Stimulated activated memory B cell treated with anti-CD40 and anti-IgM and Interleukin-4, amounts not matched to agents 10 μg/mL and 1 μg/mL and 100 μg/mL, for 72 hours (primary cell): ENCODE results near the gene PPDPF.
"Not testable (repeated sequence)": the region's sequence is repeated elsewhere in the genome, so short reads cannot be mapped to it uniquely, and the experiment has no call there.

Source experiments
- ATAC-seq: fragments of 150-1000 bp; cut with Tn5 transposase; 2 replicates; pipeline ENCODE4 v1.10.0; 2021
- H3K27ac Mint-ChIP-seq: one replicate; pipeline ENCODE4 v1.8.0; 2022; ENCODE audit warnings: mild to moderate bottlenecking, mixed read lengths
- H3K27me3 Mint-ChIP-seq: one replicate; pipeline ENCODE4 v1.8.0; 2022; ENCODE audit warnings: mixed read lengths
- H3K36me3 Mint-ChIP-seq: one replicate; pipeline ENCODE4 v1.8.0; 2022; ENCODE audit warnings: mixed read lengths
- H3K4me1 Mint-ChIP-seq: one replicate; pipeline ENCODE4 v1.8.0; 2022; ENCODE audit warnings: mixed read lengths
- H3K4me3 Mint-ChIP-seq: one replicate; pipeline ENCODE4 v1.8.0; 2022; ENCODE audit warnings: mild to moderate bottlenecking, moderate library complexity, mixed read lengths
- H3K9me3 Mint-ChIP-seq: one replicate; pipeline ENCODE4 v1.8.0; 2022; ENCODE audit warnings: mixed read lengths

PPDPF gene

DNA sequence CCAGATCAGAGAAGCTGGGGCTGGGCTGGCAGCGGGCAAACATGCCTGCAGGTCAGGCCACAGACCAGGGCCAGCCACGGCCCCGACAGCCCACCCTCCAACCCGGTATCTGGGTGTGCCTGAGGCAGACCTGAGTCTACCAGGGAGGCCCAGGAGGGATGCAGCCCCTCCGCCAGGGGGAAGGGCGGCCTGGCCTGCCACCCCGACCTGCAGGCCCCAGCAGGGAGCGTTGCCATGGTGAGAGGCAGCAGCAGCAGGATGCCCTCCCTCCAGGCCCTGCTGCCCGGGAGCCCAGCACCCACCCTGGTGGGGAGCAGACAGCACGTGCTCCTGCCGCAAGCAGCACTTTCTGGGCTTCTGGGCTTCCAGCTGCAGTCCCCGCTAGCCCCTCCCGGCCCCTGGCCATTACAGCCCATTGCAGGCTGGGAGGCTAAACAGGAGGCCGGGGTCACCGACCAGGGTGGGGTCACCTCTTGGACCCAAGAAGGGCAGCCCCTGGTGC is 17.8 kb upstream of the PPDPF start:
- ATAC-seq, result no peak
- peaks cover 4% of the 10 kb centered on the region for H3K9me3 Mint-ChIP-seq
- H3K27ac Mint-ChIP-seq, result no peak overlapping the region
- no peaks in the 10 kb centered on the region for H3K4me1 Mint-ChIP-seq
- H3K36me3 Mint-ChIP-seq, result no peaks in the 10 kb centered on the region
- H3K4me3 Mint-ChIP-seq, result no peak overlapping the region
- peaks cover 28% of the 10 kb centered on the region for H3K27me3 Mint-ChIP-seq

DNA sequence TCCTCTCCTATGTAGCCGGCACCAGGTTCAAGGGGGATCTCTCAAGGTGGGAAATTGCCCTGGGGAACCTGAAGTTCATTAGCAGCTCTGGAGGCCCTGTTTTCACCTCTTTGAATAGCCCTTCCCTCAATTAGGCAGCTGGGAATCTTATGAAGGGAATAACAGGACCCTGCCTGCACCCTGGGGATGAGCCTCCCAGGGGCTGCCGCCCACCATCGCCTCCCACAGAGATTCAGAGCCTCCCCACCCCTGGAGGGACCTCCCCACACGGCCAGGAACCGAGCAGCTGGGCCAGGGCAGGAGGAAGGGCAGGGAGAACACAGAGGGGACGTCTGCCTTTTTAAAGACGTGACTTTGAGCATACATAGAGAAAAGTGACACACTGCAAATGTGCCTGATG is 17.0 kb upstream of the PPDPF start:
- H3K36me3 Mint-ChIP-seq, result no peaks in the 10 kb centered on the region
- peaks cover 29% of the 10 kb centered on the region for H3K27me3 Mint-ChIP-seq
- H3K9me3 Mint-ChIP-seq, result peaks cover 4% of the 10 kb centered on the region
- no peak overlapping the region for H3K4me3 Mint-ChIP-seq
- H3K27ac Mint-ChIP-seq, result no peak overlapping the region
- no peaks in the 10 kb centered on the region for H3K4me1 Mint-ChIP-seq
- no peak for ATAC-seq

DNA sequence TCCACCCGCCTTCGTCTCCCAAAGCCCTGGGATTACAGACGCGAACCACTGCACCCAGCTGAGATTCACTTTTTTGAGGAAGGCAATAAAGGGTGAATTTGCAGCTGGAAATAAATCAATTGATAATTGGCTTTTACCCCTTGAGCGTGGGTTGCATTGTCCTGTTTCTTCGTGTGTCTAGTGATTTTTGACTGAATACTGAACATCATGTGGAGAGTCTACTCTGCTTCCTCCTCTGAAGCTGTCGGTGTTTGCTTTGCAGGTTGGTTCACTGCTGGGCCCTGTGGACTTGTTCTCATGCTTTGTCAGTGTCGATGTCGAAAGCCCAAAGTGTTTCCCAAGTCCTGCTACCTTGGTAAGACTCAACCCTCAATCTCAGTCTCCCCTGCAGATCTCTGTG is 15.9 kb upstream of the PPDPF start:
- H3K4me1 Mint-ChIP-seq, result no peaks in the 10 kb centered on the region
- H3K27ac Mint-ChIP-seq, result no peak overlapping the region
- no peak for ATAC-seq
- H3K4me3 Mint-ChIP-seq, result no peak overlapping the region
- no peaks in the 10 kb centered on the region for H3K36me3 Mint-ChIP-seq
- peaks cover 41% of the 10 kb centered on the region for H3K27me3 Mint-ChIP-seq
- H3K9me3 Mint-ChIP-seq, result peaks cover 4% of the 10 kb centered on the region

DNA sequence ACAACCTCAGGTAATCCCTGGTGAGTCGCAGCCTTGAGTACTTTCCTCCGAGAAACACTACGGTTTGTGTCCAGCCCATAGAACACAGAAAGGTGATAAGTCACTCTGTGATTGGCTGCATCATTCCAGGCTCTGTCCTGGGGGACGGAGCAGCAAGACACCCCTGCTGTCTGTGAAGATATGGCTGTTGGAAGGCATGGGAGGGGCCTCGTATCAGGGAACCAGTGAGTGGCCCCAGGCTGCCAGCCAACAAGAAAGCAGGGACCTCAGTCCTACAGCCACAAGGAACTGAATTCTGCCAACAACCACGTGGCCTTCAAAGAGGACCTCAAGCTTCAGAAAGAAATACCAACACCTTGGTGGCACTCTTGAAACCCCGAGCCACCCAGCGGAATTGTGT is 15.3 kb upstream of the PPDPF start:
- peaks cover 47% of the 10 kb centered on the region for H3K27me3 Mint-ChIP-seq
- ATAC-seq, result no peak
- peaks cover 4% of the 10 kb centered on the region for H3K9me3 Mint-ChIP-seq
- no peak overlapping the region for H3K27ac Mint-ChIP-seq
- no peaks in the 10 kb centered on the region for H3K4me1 Mint-ChIP-seq
- H3K36me3 Mint-ChIP-seq, result no peaks in the 10 kb centered on the region
- H3K4me3 Mint-ChIP-seq, result no peak overlapping the region

DNA sequence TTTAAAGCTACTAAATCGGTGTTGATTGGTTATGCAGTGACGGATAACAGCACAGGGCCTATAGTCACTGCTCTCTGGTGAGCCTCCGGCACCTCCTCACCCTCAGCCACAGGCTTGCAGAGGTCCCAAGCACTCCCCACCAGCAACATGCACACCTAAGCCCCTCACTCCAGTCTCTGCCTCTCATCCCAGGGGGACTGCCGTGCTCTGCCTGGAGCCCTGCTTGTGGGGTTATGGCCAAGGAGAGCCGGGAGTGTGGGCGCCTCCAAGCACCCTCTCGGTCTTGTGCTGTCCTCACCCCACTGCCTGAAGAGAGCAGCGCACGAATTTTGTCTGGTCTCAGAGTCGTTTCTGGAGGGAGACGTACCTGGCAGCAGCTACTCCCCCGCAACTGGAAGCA is 14.8 kb upstream of the PPDPF start:
- Mint-ChIP-seq H3K4me1 (no peaks in the 10 kb centered on the region), H3K36me3 (no peaks in the 10 kb centered on the region), H3K9me3 (peaks cover 4% of the 10 kb centered on the region), H3K27ac (no peak overlapping the region), H3K4me3 (no peak overlapping the region), H3K27me3 (peaks cover 49% of the 10 kb centered on the region)
- no peak for ATAC-seq

DNA sequence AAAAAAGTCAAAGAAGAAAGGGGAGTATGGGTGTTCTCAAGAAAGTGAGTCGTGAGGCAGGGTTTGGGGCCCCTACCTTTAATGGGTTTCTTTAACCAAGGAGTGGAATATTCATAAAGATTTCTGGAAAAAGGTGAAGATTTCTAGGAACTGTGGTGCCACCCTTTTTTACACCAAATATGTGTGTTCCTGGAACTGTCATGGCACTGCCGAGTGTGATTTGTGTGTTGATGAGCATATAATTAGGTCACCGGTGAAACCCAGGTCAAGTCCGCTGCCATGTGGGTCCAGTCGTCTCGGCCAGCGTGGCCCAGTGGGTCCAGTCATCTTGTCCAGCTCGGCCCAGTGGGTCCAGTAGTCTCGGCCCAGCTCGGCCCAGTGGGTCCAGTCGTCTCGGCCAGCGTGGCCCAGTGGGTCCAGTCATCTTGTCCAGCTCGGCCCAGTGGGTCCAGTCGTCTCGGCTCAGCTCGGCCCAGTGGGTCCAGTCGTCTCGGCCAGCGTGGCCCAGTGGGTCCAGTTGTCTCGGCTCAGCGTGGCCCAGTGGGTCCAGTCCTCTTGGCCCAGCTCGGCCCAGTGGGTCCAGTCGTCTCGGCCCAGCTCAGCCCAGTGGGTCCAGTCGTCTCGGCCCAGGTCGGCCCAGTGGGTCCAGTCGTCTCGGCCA is 13.4 kb upstream of the PPDPF start:
- no peak overlapping the region for H3K4me3 Mint-ChIP-seq
- H3K9me3 Mint-ChIP-seq, result peaks cover 4% of the 10 kb centered on the region
- peaks cover 55% of the 10 kb centered on the region for H3K27me3 Mint-ChIP-seq
- no peak overlapping the region for H3K27ac Mint-ChIP-seq
- H3K4me1 Mint-ChIP-seq, result no peaks in the 10 kb centered on the region
- no peak for ATAC-seq
- H3K36me3 Mint-ChIP-seq, result no peaks in the 10 kb centered on the region

DNA sequence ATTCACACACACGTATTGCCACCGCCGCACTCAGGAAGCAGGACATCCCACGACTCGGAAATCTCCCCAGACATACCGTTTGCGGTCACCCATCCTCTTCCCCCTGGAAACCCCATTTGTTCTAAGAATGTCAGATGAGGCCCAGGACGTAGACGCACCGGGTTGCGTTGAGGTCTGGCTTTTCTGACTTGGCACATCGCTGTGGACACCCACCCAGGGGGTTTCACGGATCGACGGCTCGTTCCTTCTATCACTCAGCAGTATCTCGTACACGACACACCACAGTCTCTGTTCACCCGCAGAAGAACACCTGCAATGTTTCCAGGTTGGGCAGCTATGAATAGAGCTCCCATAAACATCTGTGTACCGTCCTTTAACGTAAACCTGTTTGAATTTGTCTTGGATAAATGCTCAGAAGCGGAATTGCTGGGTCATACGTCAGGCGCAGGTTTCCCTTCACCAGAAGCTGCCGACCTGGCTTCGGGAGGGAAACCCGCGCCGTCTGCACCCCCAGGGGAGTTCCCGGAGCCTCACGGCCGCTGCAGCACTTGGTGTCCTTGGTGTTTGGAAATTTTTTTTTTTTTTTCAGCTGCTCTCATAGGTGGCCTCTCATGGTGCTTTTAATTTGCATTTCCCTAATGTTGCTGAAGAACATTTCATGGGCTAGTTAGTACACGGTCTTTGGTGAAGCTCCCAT is 12.3 kb upstream of the PPDPF start:
- peaks cover 4% of the 10 kb centered on the region for H3K9me3 Mint-ChIP-seq
- H3K27me3 Mint-ChIP-seq, result peaks cover 65% of the 10 kb centered on the region
- ATAC-seq, result no peak
- no peak overlapping the region for H3K4me3 Mint-ChIP-seq
- H3K36me3 Mint-ChIP-seq, result no peaks in the 10 kb centered on the region
- no peak overlapping the region for H3K27ac Mint-ChIP-seq
- no peaks in the 10 kb centered on the region for H3K4me1 Mint-ChIP-seq

DNA sequence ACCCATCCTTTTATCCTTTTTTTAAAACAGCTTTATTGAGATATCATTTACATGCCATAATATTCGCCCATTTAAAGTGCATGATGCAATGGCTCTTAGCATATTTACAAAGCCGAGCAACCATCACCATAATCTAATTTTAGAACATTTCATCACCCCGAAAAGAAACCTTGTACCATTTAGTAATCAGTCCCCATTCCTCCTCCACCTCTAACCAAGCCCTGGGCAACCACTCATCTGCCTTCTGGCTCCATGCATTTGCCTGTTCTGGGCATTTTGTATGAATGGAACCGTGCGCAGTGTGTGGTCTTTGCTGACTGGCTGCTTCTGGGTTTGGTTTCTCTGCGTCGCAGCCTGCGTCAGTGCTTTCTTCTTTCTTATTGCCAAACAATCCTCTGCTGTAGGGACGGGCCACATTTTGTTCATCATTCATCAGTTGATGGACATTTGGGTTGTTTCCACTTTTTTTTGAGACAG is 11.4 kb upstream of the PPDPF start:
- ATAC-seq, result no peak
- Mint-ChIP-seq H3K4me3 (no peak overlapping the region), H3K36me3 (no peaks in the 10 kb centered on the region), H3K9me3 (peaks cover 4% of the 10 kb centered on the region), H3K4me1 (no peaks in the 10 kb centered on the region), H3K27me3 (peaks cover 71% of the 10 kb centered on the region), H3K27ac (no peak overlapping the region)

DNA sequence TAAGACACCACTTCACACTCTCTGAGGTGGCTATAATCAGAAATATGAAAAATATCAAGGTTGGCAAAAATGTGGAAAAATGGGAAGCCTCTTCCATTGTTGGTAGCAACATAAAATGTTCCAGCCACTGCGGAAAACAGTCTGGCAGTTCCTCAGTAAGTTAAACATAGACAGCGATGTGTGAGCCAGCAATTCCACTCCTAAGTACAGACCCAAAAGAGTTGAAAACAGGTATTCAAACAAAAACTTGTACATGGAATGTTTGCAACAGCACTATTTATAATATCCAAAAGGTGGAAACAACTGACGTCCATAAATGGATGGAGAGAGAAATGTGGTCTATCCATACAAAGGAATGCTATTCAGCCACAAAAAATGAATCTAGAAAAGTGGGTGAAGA is 7.4 kb upstream of the PPDPF start:
- no peak overlapping the region for H3K4me3 Mint-ChIP-seq
- no peak for ATAC-seq
- no peak overlapping the region for H3K27ac Mint-ChIP-seq

DNA sequence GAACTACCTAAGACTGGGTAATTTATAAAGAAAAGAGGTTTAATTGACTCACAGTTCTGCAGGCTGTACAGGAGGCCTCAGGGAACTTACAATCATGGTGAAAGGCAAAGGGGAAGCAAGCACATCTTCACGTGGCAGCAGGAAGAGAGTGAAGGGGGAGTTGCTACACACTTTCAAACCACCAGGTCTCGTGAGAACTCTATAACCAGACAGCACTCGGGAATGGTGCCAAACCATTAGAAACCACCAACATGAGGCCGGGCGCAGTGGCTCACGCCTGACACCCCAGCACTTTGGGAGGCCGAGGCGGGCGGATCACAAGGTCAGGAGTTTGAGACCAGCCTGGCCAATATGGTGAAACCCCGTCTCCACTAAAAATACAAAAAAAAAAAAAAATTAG is 6.0 kb upstream of the PPDPF start:
- H3K9me3 Mint-ChIP-seq, H3K27ac Mint-ChIP-seq, H3K4me3 Mint-ChIP-seq, H3K36me3 Mint-ChIP-seq, H3K4me1 Mint-ChIP-seq, ATAC-seq: not testable (repeated sequence)
- peaks cover 41% of the 10 kb centered on the region for H3K27me3 Mint-ChIP-seq

More for the DNA sequence above, 7.4 kb upstream of the PPDPF start:
- peaks cover 52% of the 10 kb centered on the region for H3K27me3 Mint-ChIP-seq
- no peaks in the 10 kb centered on the region for H3K36me3 Mint-ChIP-seq
- peaks cover 3% of the 10 kb centered on the region for H3K9me3 Mint-ChIP-seq
- no peaks in the 10 kb centered on the region for H3K4me1 Mint-ChIP-seq

DNA sequence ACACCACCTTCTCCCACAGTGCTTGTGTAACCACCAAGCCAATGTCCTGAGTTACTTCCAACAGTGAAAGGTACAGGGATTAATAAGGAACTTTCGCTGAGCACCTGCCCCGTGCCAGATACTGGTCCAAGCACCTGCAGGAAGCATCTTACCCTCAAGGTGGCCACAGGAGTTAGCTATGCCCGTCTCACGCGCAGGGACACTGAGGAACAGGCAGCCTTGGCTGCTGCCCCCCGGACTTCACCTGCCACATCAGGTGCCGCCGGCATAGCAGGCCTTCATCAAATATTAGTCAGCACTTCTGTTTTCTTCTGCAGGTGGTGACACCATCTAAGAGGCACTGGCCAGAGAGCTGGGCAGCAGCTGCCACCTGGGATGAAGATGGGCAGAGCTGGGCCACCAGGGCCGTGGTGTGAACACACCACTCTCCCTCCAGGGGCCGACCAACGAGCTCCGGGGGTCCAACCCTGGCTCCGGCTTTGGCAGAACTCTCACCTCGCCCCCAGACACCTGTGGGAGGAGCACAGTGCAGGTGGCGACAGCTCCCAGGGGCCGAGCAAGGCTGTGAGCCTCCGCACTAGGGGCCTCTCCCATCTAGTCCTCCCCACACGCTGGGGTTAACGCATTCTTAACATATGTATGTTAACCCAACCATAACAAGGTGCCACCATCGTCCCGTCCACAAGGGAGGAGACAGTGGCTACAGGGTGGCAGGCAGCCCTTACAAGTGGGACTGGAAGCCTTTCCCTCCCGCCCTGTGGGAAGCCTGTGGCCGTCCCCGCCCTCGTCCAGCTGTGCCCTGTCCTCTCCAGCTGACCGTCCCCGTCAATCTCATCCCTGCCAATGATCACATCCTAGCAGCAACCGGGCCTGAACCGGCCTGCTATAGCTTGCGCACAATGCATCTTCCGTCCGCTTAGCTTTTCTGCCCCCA is 2.9 kb upstream of the PPDPF start:
- Mint-ChIP-seq H3K27ac (no peak overlapping the region), H3K27me3 (peaks cover 21% of the 10 kb centered on the region), H3K4me1 (peaks cover 13% of the 10 kb centered on the region), H3K36me3 (peaks cover 8% of the 10 kb centered on the region), H3K9me3 (peaks cover 4% of the 10 kb centered on the region), H3K4me3 (no peak overlapping the region)
- no peak for ATAC-seq

DNA sequence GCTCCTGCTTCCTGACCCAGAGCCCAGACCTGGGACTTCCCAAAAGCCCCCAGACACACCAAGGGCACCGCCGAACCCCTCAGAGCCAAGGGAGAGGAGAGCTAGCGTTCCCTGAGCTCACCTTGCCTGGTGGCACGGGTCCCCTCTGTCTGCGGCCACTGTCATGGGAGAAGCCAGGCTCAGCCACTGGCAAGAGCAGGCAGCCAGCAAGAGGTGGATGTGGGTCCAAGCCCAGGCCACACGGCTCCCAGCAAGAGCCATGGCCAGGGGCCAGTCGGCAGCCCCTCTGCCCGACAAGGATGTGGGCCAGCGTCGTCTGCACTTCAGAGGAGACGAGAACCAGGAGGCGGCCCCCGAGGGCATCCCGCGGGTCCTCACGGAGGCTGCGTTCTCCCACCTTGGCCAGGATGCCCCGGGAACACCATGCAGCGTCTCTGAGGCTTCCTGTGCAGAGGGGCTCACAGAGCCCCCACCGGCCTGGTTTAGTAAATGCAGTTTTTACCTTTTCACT is 2.2 kb upstream of the PPDPF start:
- H3K36me3 Mint-ChIP-seq, result peaks cover 15% of the 10 kb centered on the region
- no peak overlapping the region for H3K4me3 Mint-ChIP-seq

DNA sequence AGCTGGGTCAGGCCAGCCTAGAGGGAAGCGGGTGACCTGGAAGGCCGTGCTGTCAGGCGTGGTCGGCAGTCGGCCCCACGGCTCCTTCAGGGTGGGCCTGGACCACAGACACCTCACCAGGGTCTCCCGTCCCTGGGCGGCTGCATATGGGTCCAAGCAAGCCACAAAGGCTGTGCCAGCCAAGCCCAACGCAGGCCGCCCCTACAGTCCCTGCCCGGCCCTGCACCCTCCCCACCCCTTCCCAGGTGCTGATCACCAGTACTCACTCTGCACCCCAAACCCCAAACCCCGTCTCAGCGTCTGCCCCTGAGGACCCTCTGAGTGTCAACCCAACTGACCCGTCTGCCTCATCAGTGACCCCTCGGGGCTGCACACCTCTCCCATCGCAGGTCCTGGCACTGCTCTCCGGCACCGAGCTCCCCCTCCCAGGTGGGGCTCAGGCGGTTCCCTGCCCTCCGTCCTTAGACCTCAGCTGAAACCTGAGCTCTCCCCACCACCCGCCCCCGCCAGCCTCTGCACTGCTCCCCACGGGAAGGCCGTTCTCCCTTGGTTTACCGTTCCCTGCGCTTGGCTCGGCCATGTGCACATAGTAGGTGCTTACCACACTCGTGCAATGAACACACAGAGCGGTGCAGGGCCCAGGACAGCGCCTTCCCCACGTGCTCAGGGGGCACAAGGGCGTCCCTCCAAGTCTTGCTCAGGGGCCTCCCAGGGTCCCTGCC is 1.5 kb upstream of the PPDPF start:
- peaks cover 22% of the 10 kb centered on the region for H3K36me3 Mint-ChIP-seq
- H3K4me3 Mint-ChIP-seq, result peak overlapping the region; percentile 78
- peaks cover 9% of the 10 kb centered on the region for H3K27me3 Mint-ChIP-seq
- H3K4me1 Mint-ChIP-seq, result peaks cover 18% of the 10 kb centered on the region
- no peak for ATAC-seq
- peak overlapping the region; percentile 85 for H3K27ac Mint-ChIP-seq
- H3K9me3 Mint-ChIP-seq, result peaks cover 7% of the 10 kb centered on the region

More for the DNA sequence above, 2.2 kb upstream of the PPDPF start:
- ATAC-seq, result no peak
- peaks cover 14% of the 10 kb centered on the region for H3K27me3 Mint-ChIP-seq
- H3K4me1 Mint-ChIP-seq, result peaks cover 17% of the 10 kb centered on the region
- H3K9me3 Mint-ChIP-seq, result peaks cover 5% of the 10 kb centered on the region
- no peak overlapping the region for H3K27ac Mint-ChIP-seq

DNA sequence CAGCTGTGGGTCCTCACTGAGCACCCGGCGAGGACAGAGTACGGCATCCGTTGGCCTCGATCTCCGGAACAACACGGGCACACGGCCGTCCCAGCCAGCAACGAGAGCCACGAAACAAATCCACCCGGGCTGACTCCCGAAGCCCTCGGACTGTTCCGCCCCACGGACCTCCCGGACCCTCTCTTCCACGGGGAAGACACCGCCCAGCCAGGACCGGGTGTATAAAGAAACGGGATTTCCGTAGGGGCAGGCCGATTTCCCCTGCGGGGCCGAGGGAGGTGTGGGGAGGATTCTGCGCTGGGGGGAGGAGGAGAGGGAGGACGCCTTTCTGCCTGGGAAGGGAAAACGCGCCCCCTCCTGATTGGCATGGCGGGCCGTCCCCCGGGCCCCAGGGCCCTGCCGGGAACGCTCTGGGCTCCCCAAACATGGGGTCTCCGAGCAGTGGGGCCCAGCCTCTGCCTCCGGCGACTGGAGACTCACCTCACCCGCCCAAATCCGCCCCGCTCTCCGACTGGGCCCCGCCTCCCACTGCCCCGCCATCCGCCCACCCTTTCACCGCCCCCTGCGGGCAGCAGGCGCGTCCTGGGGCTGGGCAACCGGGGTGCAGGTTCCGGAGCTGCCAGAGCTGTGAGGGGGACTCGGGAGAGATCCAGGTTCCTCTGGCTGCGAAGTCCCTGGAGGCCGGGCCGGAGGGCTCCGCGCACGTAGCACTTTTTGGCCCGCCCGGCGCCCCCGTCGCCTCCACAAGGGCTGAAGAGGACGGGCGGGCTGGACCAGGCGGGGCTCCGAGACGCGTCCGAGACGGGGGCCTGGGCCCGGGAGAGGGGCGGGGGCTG is 679 bp upstream of the PPDPF start:
- H3K27me3 Mint-ChIP-seq, result peaks cover 9% of the 10 kb centered on the region
- H3K4me1 Mint-ChIP-seq, result peaks cover 26% of the 10 kb centered on the region
- H3K9me3 Mint-ChIP-seq, result peaks cover 5% of the 10 kb centered on the region
- ATAC-seq, result peak; percentile 68
- H3K36me3 Mint-ChIP-seq, result peaks cover 23% of the 10 kb centered on the region
- peak overlapping the region; percentile 85 for H3K27ac Mint-ChIP-seq
- H3K4me3 Mint-ChIP-seq, result peak overlapping the region; percentile 78
